Activated CD4-positive, alpha-beta memory T cell treated with anti-CD3 and anti-CD28 coated beads, Interleukin-2, amount 10 ng/mL, durations not matched to agents 7 days and 5 days (primary cell): Measurements from ENCODE around the gene PRKAA1. TPM values are rescaled to one million over a fixed set of nuclear protein-coding genes. Genes with fewer than 3 reads are reported as not detected.
"Not testable (repeated sequence)": the region's sequence is repeated elsewhere in the genome, so short reads cannot be mapped to it uniquely, and the experiment has no call there.

Source experiments
- CTCF ChIA-PET: fragments of 350-600 bp; sonication (Branson Sonifier 250); formaldehyde crosslinking; loops from one replicate; lab custom pipeline; 2021; ENCODE audit warnings: antibody characterized with exemption, inconsistent platforms; lab: Charles Lee
- POLR2A ChIA-PET: fragments of 350-600 bp; sonication (Branson Sonifier 250); formaldehyde crosslinking; loops from one replicate; lab custom pipeline; 2021; ENCODE audit warnings: antibody characterized with exemption; lab: Charles Lee
- DNase-seq: peaks from one replicate; pipeline ENCODE4 v3.0.0-alpha.2; 2020
- H3K27ac Mint-ChIP-seq: one replicate; pipeline ENCODE4 v1.8.0; 2021; ENCODE audit warnings: mild to moderate bottlenecking, mixed read lengths
- H3K27me3 Mint-ChIP-seq: one replicate; pipeline ENCODE4 v1.8.0; 2021; ENCODE audit warnings: mixed read lengths
- H3K36me3 Mint-ChIP-seq: one replicate; pipeline ENCODE4 v1.8.0; 2021; ENCODE audit warnings: low read depth, mixed read lengths
- H3K4me1 Mint-ChIP-seq: one replicate; pipeline ENCODE4 v1.8.0; 2021; ENCODE audit warnings: mixed read lengths
- H3K4me3 Mint-ChIP-seq: one replicate; pipeline ENCODE4 v1.8.0; 2021; ENCODE audit warnings: mild to moderate bottlenecking, mixed read lengths
- H3K9me3 Mint-ChIP-seq: one replicate; pipeline ENCODE4 v1.8.0; 2021; ENCODE audit warnings: mixed read lengths
- total RNA-seq, 2 experiments: library from RNA; stranded (reverse); gene quantifications; one replicate each; pipeline ENCODE4 v1.2.3, GENCODE V29; 2021

The PRKAA1 gene
- total RNA-seq, 2 experiments from 2014 or later = 76.6 to 77.7 TPM

DNA sequence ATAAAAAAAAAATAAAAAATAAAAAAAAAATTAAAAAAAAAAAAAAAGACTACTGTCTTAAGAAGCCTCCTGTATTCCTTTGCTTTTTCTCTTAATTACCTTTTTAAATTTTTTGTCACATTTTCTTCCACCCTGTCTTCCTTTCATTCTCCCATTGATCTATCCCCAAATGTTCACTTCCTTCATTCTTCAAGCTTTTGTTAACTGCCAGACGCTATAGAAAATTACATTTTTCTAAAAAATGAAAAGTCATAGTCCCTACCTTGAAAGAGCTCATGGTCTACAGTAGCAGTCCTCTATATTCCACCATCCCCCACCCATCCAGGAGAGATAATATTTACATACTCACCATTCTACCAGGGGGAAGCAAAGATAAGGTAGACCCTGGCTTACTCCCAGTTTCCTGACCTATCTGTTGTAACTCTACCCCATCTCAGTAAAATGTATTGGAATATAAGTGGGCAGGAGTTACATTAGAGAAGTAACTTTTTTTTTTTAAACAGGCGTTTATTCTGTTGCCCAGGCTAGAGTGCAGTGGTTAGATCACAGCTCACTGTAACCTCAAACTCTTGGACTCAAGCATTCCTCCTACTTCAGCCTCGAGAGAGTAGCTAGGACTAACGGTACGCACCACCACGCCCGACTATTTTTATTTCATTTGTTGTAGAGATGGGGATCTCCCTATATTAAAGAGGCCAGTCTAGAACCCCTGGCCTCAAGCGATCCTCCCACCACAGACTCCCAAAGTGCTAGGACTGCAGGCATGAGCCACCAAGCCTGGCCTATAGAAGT, 3.8 kb upstream of the PRKAA1 start:
- CTCF ChIA-PET = interaction anchor here (0.7 to 1.4 kb wide), 3 partner anchors 31 to 811 kb away, joined by 3 read pairs; no protein-coding TSS in a partner anchor

DNA sequence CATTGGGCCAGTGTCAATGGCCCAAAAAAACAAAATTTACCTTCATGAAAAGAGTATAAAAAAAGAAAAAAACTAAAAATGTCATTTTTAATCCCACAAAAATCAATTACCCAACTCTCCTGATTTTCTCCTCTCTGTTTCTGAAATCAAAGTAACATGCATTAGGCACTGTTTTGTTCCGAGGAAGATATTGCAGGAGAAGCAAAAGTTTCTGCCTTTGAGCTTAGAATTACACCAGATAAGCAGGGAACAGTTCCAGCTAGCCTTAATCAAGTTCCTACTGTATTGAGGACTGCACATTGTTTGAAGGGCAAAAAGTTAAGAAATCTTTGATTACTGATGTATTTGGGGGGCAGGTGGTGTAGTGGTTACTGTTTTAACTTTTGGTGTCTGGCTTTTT, 1.1 kb upstream of the PRKAA1 start:
- H3K36me3 Mint-ChIP-seq = peaks cover 22% of the 10 kb centered on the region
- ChIA-PET CTCF (interaction anchor here (0.9 to 1.5 kb wide), 2 partner anchors 38 to 47 kb away, joined by 4 to 5 read pairs; no protein-coding TSS in a partner anchor), POLR2A (interaction anchor here (1.1 to 2.3 kb wide), 4 partner anchors 9 to 43 kb away, joined by 5 to 14 read pairs (median 10); partner anchors contain the start of genes RPL37 and TTC33)
- no peak overlapping the region for H3K27ac Mint-ChIP-seq
- no peak for DNase-seq
- peaks cover 7% of the 10 kb centered on the region for H3K27me3 Mint-ChIP-seq
- peaks cover 35% of the 10 kb centered on the region for H3K4me1 Mint-ChIP-seq
- H3K4me3 Mint-ChIP-seq = peak overlapping the region; percentile 81
- H3K9me3 Mint-ChIP-seq = no peaks in the 10 kb centered on the region

More for the DNA sequence above, 3.8 kb upstream of the PRKAA1 start:
- Mint-ChIP-seq H3K9me3 (no peaks in the 10 kb centered on the region), H3K27ac (no peak overlapping the region), H3K4me1 (peaks cover 12% of the 10 kb centered on the region), H3K4me3 (no peak overlapping the region), H3K27me3 (peaks cover 9% of the 10 kb centered on the region), H3K36me3 (no peaks in the 10 kb centered on the region)
- DNase-seq = no peak
- POLR2A ChIA-PET = interaction anchor here (0.6 to 0.8 kb wide), 2 partner anchors 14 to 33 kb away, joined by 3 read pairs; partner anchors contain the start of gene RPL37

DNA sequence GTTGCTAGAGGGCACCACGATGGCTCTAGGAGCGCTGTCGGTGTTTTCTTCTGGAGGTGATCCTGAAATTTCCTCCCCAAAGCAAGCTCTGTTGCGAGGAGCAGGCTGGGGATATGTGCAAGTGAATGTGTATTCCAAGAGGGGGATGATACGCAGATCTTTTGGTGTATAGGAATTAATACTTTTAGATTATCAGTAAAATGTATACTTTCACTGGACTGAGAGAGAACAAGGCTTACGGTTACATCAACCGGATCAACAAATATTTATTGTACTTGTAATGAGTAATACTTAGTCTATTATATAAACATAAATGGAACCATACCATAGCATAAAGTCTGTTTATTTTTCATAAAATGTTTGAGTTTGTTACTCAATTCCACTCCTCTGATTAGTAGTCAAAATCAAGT, 632 bp upstream of the PRKAA1 start:
- peak overlapping the region; percentile 70 for H3K27ac Mint-ChIP-seq
- peak overlapping the region; percentile 81 for H3K4me3 Mint-ChIP-seq
- CTCF ChIA-PET = interaction anchor here (0.9 to 1.5 kb wide), 2 partner anchors 37 to 47 kb away, joined by 4 to 5 read pairs; no protein-coding TSS in a partner anchor
- POLR2A ChIA-PET = interaction anchor here (1.1 to 2.7 kb wide), 6 partner anchors 9 to 43 kb away, joined by 3 to 14 read pairs (median 8); partner anchors contain the start of genes RPL37 and TTC33
- peaks cover 26% of the 10 kb centered on the region for H3K36me3 Mint-ChIP-seq
- DNase-seq = no peak
- peaks cover 7% of the 10 kb centered on the region for H3K27me3 Mint-ChIP-seq
- H3K4me1 Mint-ChIP-seq = peaks cover 38% of the 10 kb centered on the region
- H3K9me3 Mint-ChIP-seq = no peaks in the 10 kb centered on the region

DNA sequence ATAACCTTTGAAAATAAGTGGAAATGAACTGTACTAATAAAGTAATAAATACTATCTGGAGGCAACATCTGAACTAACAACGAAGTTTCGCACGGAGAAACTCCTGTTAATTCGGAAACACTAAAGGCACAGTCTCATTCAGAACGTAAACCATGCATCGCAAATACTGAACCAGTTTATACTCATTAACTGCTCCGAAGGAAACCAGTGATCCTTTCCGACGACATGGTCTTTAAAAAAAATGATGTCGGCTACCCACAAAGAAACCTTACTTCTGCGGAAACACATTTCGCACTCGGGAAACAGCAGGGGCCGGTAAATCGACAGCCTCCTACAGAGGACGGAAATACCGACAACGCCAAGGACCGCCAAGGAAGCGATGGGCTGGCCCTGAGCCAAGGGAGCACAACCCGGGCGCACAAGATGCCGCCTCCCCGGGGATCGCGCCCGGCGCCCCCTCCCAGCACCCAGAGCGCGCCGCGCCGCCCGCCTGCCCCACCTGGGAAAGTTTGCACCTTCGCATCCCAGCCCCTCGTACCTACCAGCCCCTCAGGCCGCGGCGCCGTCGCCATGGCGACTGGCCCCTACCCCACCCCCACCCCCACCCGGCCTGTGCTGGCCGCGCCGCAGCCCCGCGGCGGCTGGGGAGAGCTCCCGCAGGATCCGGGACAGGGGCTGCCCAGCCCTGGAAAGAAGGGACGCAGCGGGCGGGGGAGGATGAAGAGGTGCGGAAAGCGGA, 732 bp downstream of the PRKAA1 start:
- H3K27ac Mint-ChIP-seq = peak overlapping the region; percentile 82
- peaks cover 7% of the 10 kb centered on the region for H3K27me3 Mint-ChIP-seq
- peak overlapping the region; percentile 81 for H3K4me3 Mint-ChIP-seq
- POLR2A ChIA-PET = interaction anchor here (0.6 to 2.7 kb wide), 9 partner anchors 9 to 44 kb away, joined by 3 to 14 read pairs (median 5); partner anchors contain the start of genes CARD6, RPL37 and TTC33
- H3K4me1 Mint-ChIP-seq = peaks cover 43% of the 10 kb centered on the region
- H3K9me3 Mint-ChIP-seq = no peaks in the 10 kb centered on the region
- peaks cover 34% of the 10 kb centered on the region for H3K36me3 Mint-ChIP-seq
- CTCF ChIA-PET = interaction anchor here (1.1 to 1.5 kb wide), 2 partner anchors 36 to 44 kb away, joined by 3 to 4 read pairs; partner anchors contain the start of gene CARD6
- peak; percentile 77 for DNase-seq

DNA sequence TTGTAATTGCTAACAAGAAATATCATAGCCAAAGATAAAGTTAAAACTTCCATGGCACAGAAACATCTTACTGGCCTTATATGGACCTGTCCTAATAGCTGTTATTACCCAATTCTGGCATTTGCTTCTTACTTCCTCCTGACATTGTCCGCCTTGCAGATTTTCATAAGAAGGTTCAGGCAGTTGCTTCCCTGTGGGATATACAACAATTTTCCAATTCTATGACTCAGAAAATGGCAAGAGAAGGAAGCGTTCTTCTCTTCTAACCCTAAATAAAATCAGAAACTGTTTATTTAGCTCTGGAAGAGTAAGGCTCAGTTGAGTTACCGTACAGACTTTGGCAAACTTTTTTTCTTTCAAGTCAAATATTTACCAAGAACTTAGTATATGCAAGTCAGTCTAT, 1.7 kb downstream of the PRKAA1 start:
- peak overlapping the region; percentile 81 for H3K4me3 Mint-ChIP-seq
- H3K36me3 Mint-ChIP-seq = peaks cover 34% of the 10 kb centered on the region
- ChIA-PET CTCF (no interaction called here), POLR2A (interaction anchor here (1.3 to 2.7 kb wide), 4 partner anchors 8 to 45 kb away, joined by 4 to 7 read pairs (median 5); partner anchors contain the start of gene CARD6)
- peaks cover 43% of the 10 kb centered on the region for H3K4me1 Mint-ChIP-seq
- no peak overlapping the region for H3K27ac Mint-ChIP-seq
- no peaks in the 10 kb centered on the region for H3K9me3 Mint-ChIP-seq
- peaks cover 7% of the 10 kb centered on the region for H3K27me3 Mint-ChIP-seq
- no peak for DNase-seq

DNA sequence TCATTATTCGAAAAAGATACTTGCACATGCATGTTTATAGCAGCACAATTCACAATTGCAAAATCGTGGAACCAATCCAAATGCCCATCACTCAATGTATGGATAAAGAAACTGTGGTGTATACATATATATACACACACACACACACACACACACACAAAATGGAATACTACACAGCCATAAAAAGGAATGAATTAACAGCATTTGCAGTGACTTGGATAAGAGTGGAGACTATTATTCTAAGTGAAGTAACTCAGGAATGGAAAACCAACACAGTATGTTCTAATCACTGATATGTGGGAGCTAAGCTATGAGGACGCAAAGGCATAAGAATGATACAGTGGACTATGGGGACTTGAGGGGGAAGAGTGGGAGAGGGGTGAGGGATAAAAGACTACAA, 3.3 kb downstream of the PRKAA1 start:
- H3K4me3 Mint-ChIP-seq, CTCF ChIA-PET, H3K27me3 Mint-ChIP-seq, H3K9me3 Mint-ChIP-seq, H3K27ac Mint-ChIP-seq, DNase-seq, POLR2A ChIA-PET: not testable (repeated sequence)
- Mint-ChIP-seq H3K4me1 (peaks cover 48% of the 10 kb centered on the region), H3K36me3 (peaks cover 38% of the 10 kb centered on the region)

DNA sequence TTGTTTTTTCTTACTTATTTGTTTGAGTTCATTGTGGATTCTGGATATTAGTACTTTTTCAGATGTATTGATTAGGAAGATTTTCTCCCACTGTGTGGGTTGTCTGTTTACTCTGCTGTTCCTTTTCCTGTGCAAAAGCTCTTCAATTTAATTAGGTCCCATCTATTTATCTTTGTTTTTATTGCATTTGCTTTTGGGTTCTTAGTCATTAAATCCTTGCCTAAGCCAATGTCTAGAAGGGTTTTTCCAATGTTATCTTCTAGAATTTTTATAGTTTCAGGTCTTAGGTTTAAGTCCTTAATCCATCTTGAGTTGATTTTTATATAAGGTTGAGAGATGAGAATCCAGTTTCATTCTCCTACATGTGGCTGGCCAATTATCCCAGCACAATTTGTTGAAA, 3.8 kb downstream of the PRKAA1 start:
- H3K9me3 Mint-ChIP-seq, POLR2A ChIA-PET, H3K4me3 Mint-ChIP-seq, CTCF ChIA-PET, DNase-seq, H3K27me3 Mint-ChIP-seq, H3K27ac Mint-ChIP-seq: not testable (repeated sequence)
- peaks cover 47% of the 10 kb centered on the region for H3K4me1 Mint-ChIP-seq
- peaks cover 41% of the 10 kb centered on the region for H3K36me3 Mint-ChIP-seq

DNA sequence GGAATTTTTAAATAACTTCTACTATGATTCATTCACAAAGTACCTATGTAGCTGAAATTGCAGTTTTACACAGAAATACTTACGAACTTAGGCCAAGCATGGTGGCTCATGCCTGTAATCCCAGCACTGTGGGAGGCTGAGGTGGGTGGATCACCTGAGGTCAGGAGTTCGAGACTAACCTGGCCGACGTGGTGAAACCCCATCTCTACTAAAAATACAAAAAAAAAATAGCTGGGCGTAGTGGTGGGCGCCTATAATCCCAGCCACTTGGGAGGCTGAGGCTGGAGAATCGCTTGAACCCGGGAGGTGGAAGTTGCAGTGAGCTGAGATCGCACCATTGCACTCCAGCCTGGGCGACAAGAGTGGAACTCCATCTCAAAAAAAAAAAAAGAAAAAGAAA, 5.5 kb downstream of the PRKAA1 start:
- H3K9me3 Mint-ChIP-seq, DNase-seq, H3K27ac Mint-ChIP-seq, H3K27me3 Mint-ChIP-seq, CTCF ChIA-PET, POLR2A ChIA-PET, H3K4me3 Mint-ChIP-seq: not testable (repeated sequence)
- peaks cover 40% of the 10 kb centered on the region for H3K4me1 Mint-ChIP-seq
- peaks cover 56% of the 10 kb centered on the region for H3K36me3 Mint-ChIP-seq

DNA sequence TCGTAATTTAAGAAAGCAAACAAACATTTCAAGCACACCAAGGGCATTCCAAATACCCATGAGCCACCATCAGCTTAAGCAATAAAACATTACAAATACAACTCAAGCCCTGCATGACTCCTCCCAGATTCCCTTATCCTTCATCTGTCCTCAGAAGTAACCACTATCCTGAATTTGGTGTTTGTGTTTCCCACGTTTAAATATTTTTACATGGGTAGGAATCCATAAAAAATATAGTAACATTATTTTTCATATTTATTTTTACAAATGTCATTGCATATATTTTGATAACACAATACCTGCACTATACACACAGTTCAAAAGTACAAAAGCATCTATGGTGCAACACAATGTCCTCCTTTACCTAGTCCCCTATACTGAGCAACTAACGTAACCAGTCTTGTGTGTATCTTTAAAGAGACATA, 6.4 kb downstream of the PRKAA1 start:
- peaks cover 36% of the 10 kb centered on the region for H3K4me1 Mint-ChIP-seq
- ChIA-PET CTCF (no interaction called here), POLR2A (no interaction called here)
- peaks cover 59% of the 10 kb centered on the region for H3K36me3 Mint-ChIP-seq
- peaks cover 5% of the 10 kb centered on the region for H3K9me3 Mint-ChIP-seq
- DNase-seq = no peak
- no peak overlapping the region for H3K4me3 Mint-ChIP-seq
- H3K27ac Mint-ChIP-seq = no peak overlapping the region
- no peaks in the 10 kb centered on the region for H3K27me3 Mint-ChIP-seq

DNA sequence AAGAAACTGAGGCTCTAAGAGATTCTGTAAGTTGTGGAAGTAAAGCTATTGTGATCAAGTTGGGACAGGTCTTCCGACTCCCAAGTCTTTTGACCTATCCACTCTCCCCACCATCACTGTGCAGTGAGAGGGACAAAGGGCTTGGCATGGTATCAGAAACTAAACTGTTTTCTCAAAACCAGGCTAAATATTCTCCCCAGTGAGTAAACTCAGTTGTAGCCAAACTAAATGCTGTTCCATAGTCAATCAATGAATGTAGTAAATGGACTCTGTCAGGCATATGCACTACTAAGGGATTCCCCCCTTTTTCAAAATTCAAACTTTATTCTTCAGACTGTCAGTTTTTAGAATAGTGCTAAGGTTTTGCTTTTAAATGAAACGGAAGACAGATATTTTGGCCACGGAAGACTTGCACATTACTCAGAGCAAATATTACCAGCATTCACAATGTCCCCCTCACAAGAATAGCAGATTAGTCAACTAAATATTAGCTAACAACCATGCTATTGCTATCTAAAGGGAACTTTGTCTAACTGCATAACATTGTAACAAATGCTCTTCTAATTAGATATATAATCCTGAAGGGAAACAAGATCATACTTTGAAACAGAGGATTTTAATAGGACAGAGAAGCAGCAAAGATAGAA, 7.1 kb downstream of the PRKAA1 start:
- Mint-ChIP-seq H3K36me3 (peaks cover 61% of the 10 kb centered on the region), H3K4me1 (peaks cover 32% of the 10 kb centered on the region), H3K27me3 (no peaks in the 10 kb centered on the region), H3K9me3 (peaks cover 5% of the 10 kb centered on the region), H3K27ac (no peak overlapping the region), H3K4me3 (no peak overlapping the region)
- ChIA-PET POLR2A (no interaction called here), CTCF (no interaction called here)
- DNase-seq = no peak

DNA sequence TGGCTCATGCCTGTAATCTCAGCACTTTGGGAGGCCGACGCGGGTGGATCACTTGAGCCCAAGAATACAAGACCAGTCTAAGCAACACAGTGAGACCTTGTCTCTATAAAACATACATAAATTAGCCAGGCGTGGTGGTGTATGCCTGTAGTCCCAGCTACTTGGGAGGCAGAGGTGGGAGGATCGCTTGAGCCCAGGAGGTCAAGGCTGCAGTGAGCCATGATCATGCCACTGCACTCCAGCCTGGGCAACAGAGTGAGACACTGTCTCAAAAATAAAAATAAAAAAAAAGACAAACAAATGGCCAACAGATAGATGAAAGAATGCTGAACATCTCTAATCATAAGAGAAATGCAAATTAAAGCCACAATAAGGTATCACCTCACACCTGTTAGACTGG, 9.2 kb downstream of the PRKAA1 start:
- H3K27ac Mint-ChIP-seq, H3K27me3 Mint-ChIP-seq, DNase-seq, H3K9me3 Mint-ChIP-seq, H3K4me3 Mint-ChIP-seq, CTCF ChIA-PET: not testable (repeated sequence)
- H3K4me1 Mint-ChIP-seq = peaks cover 28% of the 10 kb centered on the region
- POLR2A ChIA-PET = interaction anchor here (1.2 to 1.6 kb wide), 2 partner anchors 12 to 14 kb away, joined by 3 read pairs; no protein-coding TSS in a partner anchor
- peaks cover 51% of the 10 kb centered on the region for H3K36me3 Mint-ChIP-seq

DNA sequence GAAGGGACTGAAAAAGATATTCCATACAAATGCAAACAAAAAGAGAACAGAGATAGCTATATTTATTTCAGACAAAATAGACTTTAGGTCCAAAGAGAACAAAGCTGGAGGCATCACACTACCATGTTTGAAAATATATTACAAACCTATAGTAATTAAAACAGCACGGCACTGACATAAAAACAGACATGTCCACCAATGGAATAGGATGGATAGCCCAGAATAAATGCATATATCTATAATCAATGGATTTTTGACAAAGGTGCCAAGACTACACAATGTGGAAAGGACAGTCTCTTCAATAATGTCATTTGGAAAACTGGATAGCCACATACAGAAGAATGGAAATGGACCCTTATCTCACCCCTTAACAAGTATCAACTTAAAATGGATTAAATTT, 10.2 kb downstream of the PRKAA1 start:
- no peak overlapping the region for H3K27ac Mint-ChIP-seq
- ChIA-PET POLR2A (interaction anchor here (0.6 to 1.6 kb wide), 4 partner anchors 9 to 1692 kb away, joined by 3 to 4 read pairs (median 3); no protein-coding TSS in a partner anchor), CTCF (no interaction called here)
- no peak overlapping the region for H3K4me3 Mint-ChIP-seq
- no peaks in the 10 kb centered on the region for H3K27me3 Mint-ChIP-seq
- H3K4me1 Mint-ChIP-seq = peaks cover 23% of the 10 kb centered on the region
- DNase-seq = no peak
- peaks cover 5% of the 10 kb centered on the region for H3K9me3 Mint-ChIP-seq
- peaks cover 43% of the 10 kb centered on the region for H3K36me3 Mint-ChIP-seq
